Measurements from ENCODE around the gene PF4V1.

- TF ChIP-seq KLF13 (CRISPR knock-in tag; IDR thresholded peaks at IDR 0.05), result no peak
- no peak for TF ChIP-seq SRSF1 (optimal IDR thresholded peaks at IDR 0.05; ENCODE audit: low read depth, low read length)
- TF ChIP-seq PPARG (CRISPR knock-in tag; conservative IDR thresholded peaks at IDR 0.05), result no peak
These were observed 21.5 kb upstream of the PF4V1 start for GRCh38 chr4:73831569-73831968.
